Activated T-helper 2 cell treated with anti-CD3 and anti-CD28 coated beads, Interferon-gamma antibody, Interleukin-2, Interleukin-4, amounts not matched to agents 10 μg/mL and 5 μg/mL and 100 μg/mL, durations not matched to agents 14 hours and 24 hours and 36 hours (primary cell): Measurements from ENCODE around the gene KDM2A. TPM values are rescaled to one million over a fixed set of nuclear protein-coding genes. Genes with fewer than 3 reads are reported as not detected.
A peak's percentile ranks its signal among the peaks of the same experiment; 100 is the strongest.

Experiments used
- DNase-seq: peaks from one replicate; pipeline ENCODE4 v3.0.0; 2021; ENCODE audit warnings: low spot score
- H3K27ac Mint-ChIP-seq: one replicate; pipeline ENCODE4 v1.8.0; 2021; ENCODE audit warnings: mixed read lengths
- H3K27me3 Mint-ChIP-seq: one replicate; pipeline ENCODE4 v1.8.0; 2021; ENCODE audit warnings: low read depth, mixed read lengths
- H3K36me3 Mint-ChIP-seq: one replicate; pipeline ENCODE4 v1.8.0; 2021; ENCODE audit warnings: low read depth, mixed read lengths
- H3K4me1 Mint-ChIP-seq: one replicate; pipeline ENCODE4 v1.8.0; 2021; ENCODE audit warnings: low read depth, mixed read lengths
- H3K4me3 Mint-ChIP-seq: one replicate; pipeline ENCODE4 v1.8.0; 2021; ENCODE audit warnings: low read depth, mild to moderate bottlenecking, moderate library complexity, mixed read lengths
- H3K9me3 Mint-ChIP-seq: one replicate; pipeline ENCODE4 v1.8.0; 2021; ENCODE audit warnings: mixed read lengths
- intact Hi-C: fragments of 100-400 bp; cut with micrococcal nuclease; formaldehyde crosslinking; loops from one replicate; pipeline ENCODE4 v1.15.1; 2023
- total RNA-seq: library from RNA; stranded (reverse); gene quantifications from 2 replicates; pipeline ENCODE4 v1.2.3, GENCODE V29; 2022

Gene KDM2A
- total RNA-seq, 1 donor from 2014 or later, result 96.0 TPM

DNA sequence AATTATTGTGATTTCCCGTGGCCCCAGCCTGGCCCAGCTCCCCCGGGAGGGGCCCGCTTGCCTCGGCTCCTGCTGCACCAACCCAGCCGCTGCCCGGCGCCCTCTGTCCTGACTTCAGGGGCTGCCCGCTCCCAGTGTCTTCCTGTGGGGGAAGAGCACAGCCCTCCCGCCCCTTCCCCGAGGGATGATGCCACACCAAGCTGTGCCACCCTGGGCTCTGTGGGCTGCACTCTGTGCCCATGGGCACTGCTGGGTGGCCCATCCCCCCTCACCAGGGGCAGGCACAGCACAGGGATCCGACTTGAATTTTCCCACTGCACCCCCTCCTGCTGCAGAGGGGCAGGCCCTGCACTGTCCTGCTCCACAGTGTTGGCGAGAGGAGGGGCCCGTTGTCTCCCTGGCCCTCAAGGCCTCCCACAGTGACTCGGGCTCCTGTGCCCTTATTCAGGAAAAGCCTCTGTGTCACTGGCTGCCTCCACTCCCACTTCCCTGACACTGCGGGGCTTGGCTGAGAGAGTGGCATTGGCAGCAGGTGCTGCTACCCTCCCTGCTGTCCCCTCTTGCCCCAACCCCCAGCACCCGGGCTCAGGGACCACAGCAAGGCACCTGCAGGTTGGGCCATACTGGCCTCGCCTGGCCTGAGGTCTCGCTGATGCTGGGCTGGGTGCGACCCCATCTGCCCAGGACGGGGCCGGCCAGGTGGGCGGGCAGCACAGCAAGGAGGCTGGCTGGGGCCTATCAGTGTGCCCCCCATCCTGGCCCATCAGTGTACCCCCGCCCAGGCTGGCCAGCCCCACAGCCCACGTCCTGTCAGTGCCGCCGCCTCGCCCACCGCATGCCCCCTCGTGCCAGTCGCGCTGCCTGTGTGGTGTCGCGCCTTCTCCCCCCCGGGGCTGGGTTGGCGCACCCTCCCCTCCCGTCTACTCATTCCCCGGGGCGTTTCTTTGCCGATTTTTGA is 166.8 kb downstream of the KDM2A start:
- no peak for DNase-seq
- Mint-ChIP-seq H3K36me3 (peaks cover 72% of the 10 kb centered on the region), H3K4me1 (peaks cover 34% of the 10 kb centered on the region), H3K4me3 (peak overlapping the region; percentile 81), H3K27me3 (no peaks in the 10 kb centered on the region), H3K27ac (peak overlapping the region; percentile 96), H3K9me3 (no peaks in the 10 kb centered on the region)
- intact Hi-C loops, result loop anchor here (5.0 kb wide), 2 partner anchors 196 to 221 kb away; partner anchors contain the start of genes AIP, CDK2AP2 and PITPNM1

DNA sequence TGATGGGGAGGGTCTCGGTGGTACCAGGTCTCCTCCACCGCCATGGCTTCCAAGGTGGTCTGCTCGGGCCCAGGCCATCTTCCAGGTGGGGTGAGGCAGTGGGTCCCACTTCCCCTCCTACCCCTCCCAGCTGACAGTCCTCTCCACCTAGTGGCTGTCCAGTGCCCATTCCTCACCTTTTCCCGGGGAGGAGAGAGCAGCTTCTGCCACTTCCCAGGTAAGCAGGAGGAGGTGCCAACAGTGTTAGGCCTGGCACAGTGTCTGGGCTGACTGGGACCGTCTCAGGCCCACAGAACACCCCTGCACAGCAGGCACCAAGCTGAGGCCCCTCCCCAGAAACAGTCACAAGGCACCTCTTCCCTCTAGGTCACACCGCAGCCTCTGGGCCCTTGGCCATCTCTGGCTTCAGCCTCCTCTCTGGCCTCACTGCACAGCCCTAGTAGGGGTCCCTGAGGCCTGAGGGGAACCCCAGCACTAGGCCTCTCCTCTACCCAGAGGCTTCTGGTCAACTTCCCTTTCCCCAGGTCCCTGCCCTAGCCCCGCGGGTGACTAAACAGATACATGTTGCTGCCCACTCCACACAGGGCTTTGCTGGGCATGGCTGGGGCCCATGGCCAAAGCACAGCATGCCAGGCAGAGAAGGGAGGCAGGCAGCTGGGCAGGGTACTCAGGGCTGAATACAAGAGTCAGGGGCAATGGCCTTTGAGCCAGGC is 167.7 kb downstream of the KDM2A start:
- peak overlapping the region; percentile 81 for H3K4me3 Mint-ChIP-seq
- H3K4me1 Mint-ChIP-seq, result peaks cover 35% of the 10 kb centered on the region
- intact Hi-C loops, result loop anchor here (5.0 kb wide), 2 partner anchors 196 to 221 kb away; partner anchors contain the start of genes AIP, CDK2AP2 and PITPNM1
- H3K27ac Mint-ChIP-seq, result peak overlapping the region; percentile 96
- H3K36me3 Mint-ChIP-seq, result peaks cover 70% of the 10 kb centered on the region
- no peaks in the 10 kb centered on the region for H3K9me3 Mint-ChIP-seq
- H3K27me3 Mint-ChIP-seq, result no peaks in the 10 kb centered on the region
- no peak for DNase-seq

DNA sequence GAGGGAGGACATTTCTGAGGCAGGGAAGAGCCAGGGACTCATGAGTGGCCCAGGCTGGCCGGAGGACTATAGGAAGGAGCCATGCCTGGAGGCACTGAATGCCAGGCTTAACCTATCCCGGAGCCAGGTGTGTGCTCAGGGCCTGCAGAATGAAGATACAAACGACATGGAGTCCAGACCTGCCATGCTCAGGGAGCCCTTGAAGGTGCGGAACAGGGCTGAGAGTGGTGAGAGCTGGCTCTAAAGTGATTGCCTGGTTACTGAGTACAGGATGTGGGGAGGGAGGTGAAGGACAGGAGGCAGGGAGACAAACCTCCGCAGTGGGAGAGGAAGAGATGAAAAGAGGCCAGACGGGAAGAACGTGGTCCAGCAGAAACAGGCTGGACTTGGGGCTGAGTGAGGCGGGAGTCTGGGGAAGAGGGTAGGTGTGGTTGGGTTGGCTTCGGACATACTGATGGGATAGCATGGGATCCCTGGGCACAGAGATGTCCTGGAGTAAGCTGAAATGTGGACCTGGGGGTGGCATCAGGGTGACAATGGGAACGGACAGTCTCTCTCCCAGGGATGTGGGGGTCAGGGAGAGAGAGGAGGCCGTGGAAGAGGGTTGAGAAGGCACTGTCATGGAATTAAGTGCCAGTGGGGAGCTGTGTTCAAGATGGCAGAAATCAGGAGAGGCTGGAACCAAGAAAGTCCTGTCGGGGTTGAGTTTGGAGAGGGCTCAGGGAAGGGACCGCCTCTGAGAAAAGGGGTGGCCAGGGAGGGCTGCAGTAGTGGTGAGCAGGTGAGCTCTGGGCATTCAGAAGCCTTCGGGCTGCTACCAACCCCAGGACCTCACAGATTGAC is 168.5 kb downstream of the KDM2A start:
- DNase-seq, result peak; percentile 54
- peaks cover 70% of the 10 kb centered on the region for H3K36me3 Mint-ChIP-seq
- peaks cover 39% of the 10 kb centered on the region for H3K4me1 Mint-ChIP-seq
- intact Hi-C loops, result loop anchor here (1.0 to 5.0 kb wide), 5 partner anchors 10 to 220 kb away; partner anchors contain the start of genes AIP, CDK2AP2 and PITPNM1
- no peaks in the 10 kb centered on the region for H3K9me3 Mint-ChIP-seq
- H3K27ac Mint-ChIP-seq, result peak overlapping the region; percentile 96
- peak overlapping the region; percentile 81 for H3K4me3 Mint-ChIP-seq
- H3K27me3 Mint-ChIP-seq, result no peaks in the 10 kb centered on the region

DNA sequence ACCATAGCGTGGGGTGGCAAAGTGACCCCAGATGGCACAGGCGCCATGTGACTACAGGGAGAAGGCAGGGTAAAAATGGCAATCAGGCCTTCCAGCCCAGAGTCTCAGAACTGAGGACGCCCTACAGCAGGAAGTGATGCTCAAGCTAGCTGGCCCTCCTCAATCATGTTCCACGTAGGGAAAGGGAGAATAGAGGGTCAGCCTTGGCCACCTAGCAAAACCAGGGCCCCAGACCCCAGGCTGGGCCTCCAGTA is 169.1 kb downstream of the KDM2A start:
- H3K36me3 Mint-ChIP-seq, result peaks cover 70% of the 10 kb centered on the region
- H3K4me3 Mint-ChIP-seq, result peak overlapping the region; percentile 81
- H3K27ac Mint-ChIP-seq, result peak overlapping the region; percentile 96
- DNase-seq, result no peak
- no peaks in the 10 kb centered on the region for H3K27me3 Mint-ChIP-seq
- peaks cover 43% of the 10 kb centered on the region for H3K4me1 Mint-ChIP-seq
- intact Hi-C loops, result loop anchor here (1.0 to 5.0 kb wide), 5 partner anchors 11 to 219 kb away; partner anchors contain the start of genes AIP, CDK2AP2 and PITPNM1
- H3K9me3 Mint-ChIP-seq, result no peaks in the 10 kb centered on the region

DNA sequence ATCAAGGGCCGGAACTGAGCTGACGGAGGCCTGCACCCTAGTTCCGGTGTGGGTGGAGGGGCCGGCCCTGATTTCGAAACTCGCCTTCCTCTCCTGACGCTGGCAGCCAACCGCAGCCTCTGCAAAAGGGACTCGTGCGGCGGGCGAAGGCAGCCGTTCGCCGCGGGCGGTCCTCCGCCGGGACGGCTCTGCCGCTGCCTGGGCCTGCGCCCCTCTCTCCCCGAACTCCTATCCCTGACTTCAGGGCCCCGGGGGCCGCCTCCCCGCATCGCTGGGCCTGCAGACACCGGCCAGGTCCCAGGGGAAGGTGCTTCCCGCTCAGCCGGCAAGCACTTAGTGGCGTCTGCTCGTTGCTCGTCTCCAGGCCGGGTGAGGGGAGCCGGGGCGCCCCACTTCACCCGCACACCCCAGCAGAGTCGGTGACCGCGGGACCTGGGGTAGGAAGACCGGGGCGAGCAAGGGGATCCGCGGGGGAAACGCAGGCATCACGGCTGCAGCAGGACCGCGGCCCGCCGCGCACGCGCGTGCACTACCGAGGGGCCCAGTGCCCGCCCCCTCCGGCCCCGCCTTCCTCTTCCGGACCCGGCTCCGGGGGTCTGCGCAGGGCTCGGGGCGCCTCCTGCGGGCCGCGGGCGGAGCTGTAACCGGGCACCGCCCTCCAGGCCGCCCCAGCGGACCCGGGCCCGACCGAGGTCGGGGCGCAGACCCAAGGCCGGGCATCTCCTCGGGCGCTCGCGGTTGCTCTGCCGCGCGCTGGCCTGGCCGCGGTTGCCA is 169.6 kb downstream of the KDM2A start:
- peak overlapping the region; percentile 81 for H3K4me3 Mint-ChIP-seq
- H3K4me1 Mint-ChIP-seq, result peaks cover 44% of the 10 kb centered on the region
- intact Hi-C loops, result loop anchor here (1.0 to 5.0 kb wide), 5 partner anchors 11 to 219 kb away; partner anchors contain the start of genes AIP, CDK2AP2 and PITPNM1
- H3K9me3 Mint-ChIP-seq, result no peaks in the 10 kb centered on the region
- H3K27ac Mint-ChIP-seq, result peak overlapping the region; percentile 96
- H3K27me3 Mint-ChIP-seq, result no peaks in the 10 kb centered on the region
- DNase-seq, result peak; percentile 89
- H3K36me3 Mint-ChIP-seq, result peaks cover 68% of the 10 kb centered on the region

DNA sequence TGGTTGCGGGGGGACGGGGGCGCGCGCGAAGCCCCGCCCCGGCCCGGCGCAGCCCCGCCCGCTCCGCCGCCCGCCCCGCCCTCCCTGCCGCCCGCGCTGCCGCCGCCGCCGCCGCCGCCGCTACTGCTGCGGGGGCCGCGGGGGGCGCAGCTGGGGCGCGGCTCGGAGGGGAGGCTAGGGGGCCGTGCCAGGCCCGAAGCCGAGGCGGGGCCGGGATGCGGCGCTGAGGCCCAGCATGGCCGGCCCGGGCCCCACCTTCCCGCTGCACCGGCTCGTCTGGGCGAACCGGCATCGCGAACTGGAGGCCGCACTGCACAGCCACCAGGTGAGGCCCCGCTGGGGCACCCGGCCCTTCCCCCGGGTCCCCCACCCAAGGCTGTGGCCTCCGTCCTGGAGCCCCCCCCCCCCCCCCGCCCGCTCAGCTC is 170.2 kb downstream of the KDM2A start, which contains the start of gene ANKRD13D:
Gene ANKRD13D, plus strand, starts transcription at position 78 of the 425 bp plus-strand sequence. Its CDS starts 158 bp downstream, at position 236.
- H3K9me3 Mint-ChIP-seq, result no peaks in the 10 kb centered on the region
- peaks cover 46% of the 10 kb centered on the region for H3K4me1 Mint-ChIP-seq
- intact Hi-C loops, result loop anchor here (5.0 kb wide), 2 partner anchors 193 to 218 kb away; partner anchors contain the start of genes AIP, CDK2AP2 and PITPNM1
- peak within 1 kb of the TSS; percentile 96 for H3K27ac Mint-ChIP-seq
- peak within 1 kb of the TSS; percentile 92 for H3K4me3 Mint-ChIP-seq
- DNase-seq, result no peak
- H3K27me3 Mint-ChIP-seq, result no peaks in the 10 kb centered on the region
- H3K36me3 Mint-ChIP-seq, result peaks cover 69% of the 10 kb centered on the region

DNA sequence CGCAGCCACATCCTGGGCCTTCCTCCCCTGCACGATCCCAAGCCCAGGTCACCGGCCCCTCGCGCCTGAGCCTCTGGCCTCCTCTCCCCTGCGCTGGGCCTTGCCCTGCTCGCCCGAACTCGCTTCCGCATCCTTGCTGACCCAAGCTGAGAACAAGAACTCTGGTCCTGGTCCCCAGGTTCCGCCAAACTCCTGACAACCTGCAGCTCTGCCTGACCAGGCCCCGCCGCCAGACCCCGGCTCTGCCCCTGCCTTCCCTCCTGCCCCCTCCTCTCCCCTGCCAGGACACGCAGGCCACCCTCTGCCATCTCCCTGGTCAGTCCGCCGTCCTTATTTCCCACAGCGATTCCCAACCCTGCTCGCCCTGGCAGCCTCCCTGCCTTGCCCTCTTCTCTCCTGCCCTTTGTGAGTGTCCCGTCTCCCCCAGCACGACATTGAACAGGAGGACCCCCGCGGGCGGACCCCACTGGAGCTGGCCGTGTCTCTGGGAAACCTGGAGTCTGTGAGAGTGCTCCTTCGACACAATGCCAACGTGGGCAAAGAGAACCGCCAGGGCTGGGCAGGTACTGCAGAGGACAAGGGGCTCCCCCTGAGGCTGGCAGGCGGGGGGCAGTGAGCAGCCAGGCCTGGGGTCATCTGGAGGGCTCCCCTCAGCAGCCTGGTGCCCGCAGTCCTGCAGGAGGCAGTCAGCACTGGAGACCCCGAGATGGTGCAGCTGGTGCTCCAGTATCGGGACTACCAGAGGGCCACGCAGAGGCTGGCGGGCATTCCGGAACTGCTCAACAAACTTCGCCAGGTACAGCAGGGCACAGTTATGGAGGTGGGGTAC is 170.8 kb downstream of the KDM2A start:
- intact Hi-C loops, result loop anchor here (5.0 kb wide), 2 partner anchors 192 to 217 kb away; partner anchors contain the start of genes AIP, CDK2AP2 and PITPNM1
- Mint-ChIP-seq H3K27me3 (no peaks in the 10 kb centered on the region), H3K36me3 (peaks cover 75% of the 10 kb centered on the region)

DNA sequence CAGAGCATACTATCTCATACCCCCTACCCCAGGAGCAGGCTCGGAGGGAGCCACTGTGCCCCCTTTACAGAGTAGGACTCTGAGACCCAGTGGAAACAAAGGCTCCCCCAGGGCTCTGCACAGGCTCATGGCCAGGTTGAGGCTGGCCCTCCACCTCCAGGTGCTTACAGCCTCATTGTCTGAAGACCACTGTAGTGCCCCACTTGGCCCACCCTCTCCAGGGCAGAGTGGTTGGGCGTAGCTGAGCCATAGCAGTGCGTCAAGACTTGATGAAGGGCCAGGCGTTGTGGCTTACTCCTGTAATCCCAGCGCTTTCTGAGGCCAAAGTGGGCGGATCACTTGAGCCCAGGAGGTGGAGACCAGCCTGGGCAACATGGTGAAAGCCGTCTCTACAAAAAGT is 171.7 kb downstream of the KDM2A start:
- intact Hi-C loops, result no loop called here
- peaks cover 76% of the 10 kb centered on the region for H3K36me3 Mint-ChIP-seq
- peaks cover 46% of the 10 kb centered on the region for H3K4me1 Mint-ChIP-seq
- peaks cover 4% of the 10 kb centered on the region for H3K9me3 Mint-ChIP-seq
- H3K4me3 Mint-ChIP-seq, result peak overlapping the region; percentile 92
- no peak overlapping the region for H3K27ac Mint-ChIP-seq
- no peaks in the 10 kb centered on the region for H3K27me3 Mint-ChIP-seq
- DNase-seq, result no peak

More for the DNA sequence above, 170.8 kb downstream of the KDM2A start:
- no peaks in the 10 kb centered on the region for H3K9me3 Mint-ChIP-seq
- no peak for DNase-seq
- H3K4me3 Mint-ChIP-seq, result peak overlapping the region; percentile 92
- peaks cover 46% of the 10 kb centered on the region for H3K4me1 Mint-ChIP-seq
- peak overlapping the region; percentile 87 for H3K27ac Mint-ChIP-seq

DNA sequence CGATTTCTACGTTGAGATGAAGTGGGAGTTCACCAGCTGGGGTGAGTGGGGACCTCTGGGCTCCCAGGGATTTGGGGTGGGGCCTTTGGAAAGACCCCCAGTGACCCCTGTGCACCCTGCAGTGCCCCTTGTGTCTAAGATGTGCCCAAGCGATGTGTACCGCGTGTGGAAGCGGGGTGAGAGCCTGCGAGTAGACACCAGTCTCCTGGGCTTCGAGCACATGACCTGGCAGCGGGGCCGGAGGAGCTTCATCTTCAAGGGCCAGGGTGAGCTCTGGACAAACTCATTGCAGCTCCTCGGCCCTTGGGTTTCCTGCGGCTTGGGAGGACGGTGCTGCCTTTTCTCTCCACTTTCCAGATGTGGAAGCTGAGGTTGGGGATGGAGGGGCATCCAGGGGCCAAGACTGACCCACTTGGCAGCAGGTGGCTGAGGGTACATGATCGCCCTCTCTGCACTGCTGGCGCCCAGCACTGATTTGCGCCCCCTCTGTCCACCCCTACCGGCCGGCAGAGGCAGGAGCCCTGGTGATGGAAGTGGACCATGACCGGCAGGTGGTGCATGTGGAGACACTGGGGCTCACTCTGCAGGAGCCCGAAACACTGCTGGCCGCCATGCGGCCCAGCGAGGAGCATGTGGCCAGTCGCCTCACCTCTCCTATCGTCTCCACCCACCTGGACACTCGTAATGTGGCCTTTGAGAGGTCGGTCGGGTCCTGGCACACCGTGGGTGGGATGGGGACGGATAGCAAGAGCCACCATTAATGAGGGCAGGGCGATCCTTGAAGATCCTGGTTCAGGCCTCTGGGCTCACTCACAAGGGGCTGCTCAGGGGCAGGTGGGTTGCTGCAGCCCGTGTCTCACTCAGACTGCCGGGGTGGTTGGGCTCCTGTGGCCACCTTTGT is 172.7 kb downstream of the KDM2A start:
- Mint-ChIP-seq H3K27me3 (no peaks in the 10 kb centered on the region), H3K4me3 (peak overlapping the region; percentile 8), H3K9me3 (peaks cover 14% of the 10 kb centered on the region), H3K4me1 (peaks cover 40% of the 10 kb centered on the region), H3K27ac (no peak overlapping the region), H3K36me3 (peaks cover 79% of the 10 kb centered on the region)
- DNase-seq, result no peak
- intact Hi-C loops, result no loop called here

DNA sequence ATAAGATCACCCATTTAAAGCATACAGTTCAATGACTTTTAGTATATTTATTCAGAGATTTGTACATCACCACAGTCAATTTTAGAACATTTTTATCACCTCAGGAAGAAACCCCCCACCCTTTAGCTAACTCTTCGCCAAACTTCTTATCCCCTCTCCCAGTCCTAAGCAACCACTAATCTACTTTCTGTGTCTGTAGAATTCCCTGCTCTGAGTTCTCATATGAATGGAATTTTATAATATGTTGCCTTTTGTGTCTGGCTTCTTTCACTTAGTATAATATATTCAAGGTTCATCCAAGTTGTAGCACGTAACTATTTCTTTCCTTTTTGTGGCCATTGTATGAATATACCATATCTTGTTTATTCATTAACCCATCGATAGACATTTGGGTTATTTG is 173.6 kb downstream of the KDM2A start:
- Mint-ChIP-seq H3K4me1 (peaks cover 30% of the 10 kb centered on the region), H3K36me3 (peaks cover 79% of the 10 kb centered on the region), H3K4me3 (peak overlapping the region; percentile 24), H3K9me3 (peaks cover 18% of the 10 kb centered on the region), H3K27me3 (no peaks in the 10 kb centered on the region), H3K27ac (peak overlapping the region; percentile 53)
- intact Hi-C loops, result no loop called here
- no peak for DNase-seq
